Measurements from ENCODE around the gene DDR2. TPM values are rescaled to one million over a fixed set of nuclear protein-coding genes. Genes with fewer than 3 reads are reported as not detected.

The DDR2 gene
- total RNA-seq, 4 donors from 2014 or later, result 40.9 to 88.8 (median 56.6) TPM

GRCh38 chr1:162753001-162753658 lies 120.9 kb downstream of the DDR2 start:
- Histone ChIP-seq H3K36me3 (no peaks in the 10 kb centered on the region), H3K9me3 (no peaks in the 10 kb centered on the region), H3K27ac (no peak overlapping the region), H3K4me3 (replicated peaks in 1 of 3) (no peak overlapping the region), H3K4me1 (no peaks in the 10 kb centered on the region), H3K27me3 (no peaks in the 10 kb centered on the region)
- no peak for DNase-seq
- TF ChIP-seq POLR2A (IDR thresholded peaks at IDR 0.05), result no peak
- TF ChIP-seq CTCF (IDR thresholded peaks at IDR 0.05), result no peak
- intact Hi-C loops (cut with DNase I), result no loop called here
- 95 to 100% methylated on average over 1 of the region's 1 CpG for WGBS, 2 donors

GRCh38 chr1:162753998-162754585 lies 121.8 kb downstream of the DDR2 start:
- H3K9me3 ChIP-seq, result no peaks in the 10 kb centered on the region
- no peaks in the 10 kb centered on the region for H3K4me1 ChIP-seq
- intact Hi-C loops (cut with DNase I), result no loop called here
- H3K36me3 ChIP-seq, result no peaks in the 10 kb centered on the region
- TF ChIP-seq POLR2A (IDR thresholded peaks at IDR 0.05) (no peak), CTCF (IDR thresholded peaks at IDR 0.05) (no peak)
- no peaks in the 10 kb centered on the region for H3K27me3 ChIP-seq
- H3K4me3 ChIP-seq (replicated peaks in 1 of 3), result no peak overlapping the region
- whole genome bisulfite sequencing, 2 donors, result 82 to 93% methylated on average over 1 of the region's 1 CpG
- H3K27ac ChIP-seq, result no peak overlapping the region
- no peak for DNase-seq

- H3K36me3 ChIP-seq, result no peaks in the 10 kb centered on the region
- H3K4me1 ChIP-seq, result no peaks in the 10 kb centered on the region
- DNase-seq, result no peak
Observed at GRCh38 chr1:162755306-162755705, 123.0 kb downstream of the DDR2 start.

GRCh38 chr1:162756523-162756922 lies 124.3 kb downstream of the DDR2 start:
- Histone ChIP-seq H3K4me3 (replicated peaks in 1 of 3) (no peak overlapping the region), H3K4me1 (no peaks in the 10 kb centered on the region), H3K27ac (no peak overlapping the region), H3K27me3 (no peaks in the 10 kb centered on the region), H3K36me3 (no peaks in the 10 kb centered on the region), H3K9me3 (no peaks in the 10 kb centered on the region)
- TF ChIP-seq CTCF (IDR thresholded peaks at IDR 0.05) (no peak), POLR2A (IDR thresholded peaks at IDR 0.05) (no peak)
- DNase-seq, result no peak
- WGBS, 2 donors, result 86 to 87% methylated on average over 5 of the region's 5 CpGs
- intact Hi-C loops (cut with DNase I), result no loop called here

More at GRCh38 chr1:162755306-162755705, 123.0 kb downstream of the DDR2 start:
- intact Hi-C loops (cut with DNase I), result no loop called here
- H3K27ac ChIP-seq, result no peak overlapping the region
- no peak for TF ChIP-seq POLR2A (IDR thresholded peaks at IDR 0.05)
- TF ChIP-seq CTCF (IDR thresholded peaks at IDR 0.05), result no peak
- no peaks in the 10 kb centered on the region for H3K9me3 ChIP-seq
- H3K4me3 ChIP-seq (replicated peaks in 1 of 3), result no peak overlapping the region
- WGBS, 2 donors, result 86 to 100% methylated on average over 3 of the region's 3 CpGs
- H3K27me3 ChIP-seq, result no peaks in the 10 kb centered on the region

- Histone ChIP-seq H3K27ac (no peak overlapping the region), H3K36me3 (no peaks in the 10 kb centered on the region), H3K4me1 (no peaks in the 10 kb centered on the region), H3K4me3 (replicated peaks in 1 of 3) (no peak overlapping the region), H3K27me3 (no peaks in the 10 kb centered on the region), H3K9me3 (no peaks in the 10 kb centered on the region)
- intact Hi-C loops (cut with DNase I), result no loop called here
- DNase-seq, result no peak
- 60 to 72% methylated on average over 1 of the region's 1 CpG for WGBS, 2 donors
- TF ChIP-seq CTCF (IDR thresholded peaks at IDR 0.05), result no peak
- TF ChIP-seq POLR2A (IDR thresholded peaks at IDR 0.05), result no peak
Observed at GRCh38 chr1:162757476-162757875, 125.2 kb downstream of the DDR2 start.
